Neutrophil (primary cell): Measurements from ENCODE around the gene GAS2L3.
"Not testable (repeated sequence)": the region's sequence is repeated elsewhere in the genome, so short reads cannot be mapped to it uniquely, and the experiment has no call there.

ENCODE experiments used
- H3K27ac ChIP-seq: fragments of 200-600 bp; sonication (generic); 2 replicates; pipeline ENCODE4 v1.5.1; 2016; ENCODE audit warnings: mild to moderate bottlenecking, moderate library complexity
- H3K27me3 ChIP-seq: fragments of 200-600 bp; sonication (generic); 2 replicates; pipeline ENCODE4 v1.6.0; 2016; ENCODE audit warnings: mild to moderate bottlenecking
- H3K36me3 ChIP-seq: fragments of 200-600 bp; sonication (generic); 2 replicates; pipeline ENCODE4 v1.5.1; 2017
- H3K4me1 ChIP-seq, 2 experiments: fragments of 200-600 bp in 1 of 2; sonication (generic) in 1 of 2; 1 replicate in 1 of 2; 2 replicates in 1 of 2; pipeline versions ENCODE4 v1.5.1 to v1.6.1; 2013 to 2016; ENCODE audit warnings: low read depth in 1 of 2, low read length in 1 of 2, mild to moderate bottlenecking in 1 of 2, moderate library complexity in 1 of 2; ENCODE audit not compliant: control insufficient read depth in 1 of 2, insufficient read depth in 1 of 2
- H3K4me3 ChIP-seq, 2 experiments: fragments of 200-600 bp in 1 of 2; sonication (generic) in 1 of 2; 1 replicate in 1 of 2; 2 replicates in 1 of 2; pipeline ENCODE4 v1.5.1; 2013 to 2016; ENCODE audit warnings: low read depth in 1 of 2, low read length in 1 of 2, mild to moderate bottlenecking in 1 of 2, moderate library complexity in 1 of 2
- H3K9me3 ChIP-seq: fragments of 200-600 bp; sonication (generic); 2 replicates; pipeline ENCODE4 v1.5.1; 2016
- CTCF ChIP-seq: fragments of 200-600 bp; sonication (generic); IDR thresholded peaks from 2 replicates; pipeline ENCODE4 v1.5.1; 2016; ENCODE audit warnings: antibody characterized with exemption

GAS2L3 gene

GRCh38 chr12:100554608-100555077 lies 18.8 kb upstream of the GAS2L3 start:
- no peaks in the 10 kb centered on the region for H3K4me1 ChIP-seq
- H3K27me3 ChIP-seq, result no peaks in the 10 kb centered on the region
- no peak for TF ChIP-seq CTCF

GRCh38 chr12:100555722-100556121 lies 17.8 kb upstream of the GAS2L3 start:
- H3K4me3 ChIP-seq, result no peak overlapping the region
- TF ChIP-seq CTCF, result no peak
- no peaks in the 10 kb centered on the region for H3K27me3 ChIP-seq
- H3K9me3 ChIP-seq, result no peaks in the 10 kb centered on the region
- H3K27ac ChIP-seq, result no peak overlapping the region
- no peaks in the 10 kb centered on the region for H3K4me1 ChIP-seq
- H3K36me3 ChIP-seq, result no peaks in the 10 kb centered on the region

More at GRCh38 chr12:100554608-100555077, 18.8 kb upstream of the GAS2L3 start:
- Histone ChIP-seq H3K36me3 (no peaks in the 10 kb centered on the region), H3K27ac (no peak overlapping the region), H3K9me3 (no peaks in the 10 kb centered on the region), H3K4me3 (no peak overlapping the region)

GRCh38 chr12:100557357-100557756 lies 16.1 kb upstream of the GAS2L3 start:
- TF ChIP-seq CTCF, result no peak

GRCh38 chr12:100559261-100559660 lies 14.2 kb upstream of the GAS2L3 start:
- H3K36me3 ChIP-seq, H3K9me3 ChIP-seq, H3K4me1 ChIP-seq, H3K4me3 ChIP-seq, H3K27ac ChIP-seq, H3K27me3 ChIP-seq: not testable (repeated sequence)

More at GRCh38 chr12:100557357-100557756, 16.1 kb upstream of the GAS2L3 start:
- Histone ChIP-seq H3K27ac (no peak overlapping the region), H3K9me3 (no peaks in the 10 kb centered on the region), H3K27me3 (no peaks in the 10 kb centered on the region), H3K36me3 (no peaks in the 10 kb centered on the region), H3K4me3 (no peak overlapping the region), H3K4me1 (no peaks in the 10 kb centered on the region)

GRCh38 chr12:100564090-100564489 lies 9.4 kb upstream of the GAS2L3 start:
- Histone ChIP-seq H3K4me3 (no peak overlapping the region), H3K36me3 (no peaks in the 10 kb centered on the region), H3K27ac (no peak overlapping the region), H3K9me3 (no peaks in the 10 kb centered on the region), H3K4me1 (no peaks in the 10 kb centered on the region), H3K27me3 (peaks cover 13% of the 10 kb centered on the region)
- TF ChIP-seq CTCF, result no peak

GRCh38 chr12:100564905-100565467 lies 8.5 kb upstream of the GAS2L3 start:
- H3K36me3 ChIP-seq, result no peaks in the 10 kb centered on the region
- H3K4me3 ChIP-seq, result no peak overlapping the region
- no peaks in the 10 kb centered on the region for H3K9me3 ChIP-seq
- H3K4me1 ChIP-seq, result no peaks in the 10 kb centered on the region
- no peak for TF ChIP-seq CTCF
- no peak overlapping the region for H3K27ac ChIP-seq
- H3K27me3 ChIP-seq, result peaks cover 13% of the 10 kb centered on the region
